LHCN-M2 (cell line): Measurements from ENCODE around the gene ARHGEF19. TPM values are rescaled to one million over a fixed set of nuclear protein-coding genes. Genes with fewer than 3 reads are reported as not detected.
A peak's percentile ranks its signal among the peaks of the same experiment; 100 is the strongest.
"Not testable (repeated sequence)": the region's sequence is repeated elsewhere in the genome, so short reads cannot be mapped to it uniquely, and the experiment has no call there.

Experiments
- DNase-seq: peaks from one replicate; pipeline ENCODE4 v3.0.0-alpha.2; 2012; ENCODE audit warnings: low read depth
- polyA plus RNA-seq: library from polyadenylated mRNA; unstranded; fragments of >200 nt; gene quantifications from one replicate; pipeline ENCODE4 v1.2.1, GENCODE V29; 2012; ENCODE audit warnings: missing spikeins
- total RNA-seq: library from RNA; depleted of rRNA; stranded (reverse); fragments of >200 nt; gene quantifications from 2 replicates; pipeline ENCODE4 v1.2.3, GENCODE V29; 2014; rRNA removed

ARHGEF19 gene
- 1.9 TPM in 2 replicates for total RNA-seq
- polyA plus RNA-seq = 2.1 TPM

DNA sequence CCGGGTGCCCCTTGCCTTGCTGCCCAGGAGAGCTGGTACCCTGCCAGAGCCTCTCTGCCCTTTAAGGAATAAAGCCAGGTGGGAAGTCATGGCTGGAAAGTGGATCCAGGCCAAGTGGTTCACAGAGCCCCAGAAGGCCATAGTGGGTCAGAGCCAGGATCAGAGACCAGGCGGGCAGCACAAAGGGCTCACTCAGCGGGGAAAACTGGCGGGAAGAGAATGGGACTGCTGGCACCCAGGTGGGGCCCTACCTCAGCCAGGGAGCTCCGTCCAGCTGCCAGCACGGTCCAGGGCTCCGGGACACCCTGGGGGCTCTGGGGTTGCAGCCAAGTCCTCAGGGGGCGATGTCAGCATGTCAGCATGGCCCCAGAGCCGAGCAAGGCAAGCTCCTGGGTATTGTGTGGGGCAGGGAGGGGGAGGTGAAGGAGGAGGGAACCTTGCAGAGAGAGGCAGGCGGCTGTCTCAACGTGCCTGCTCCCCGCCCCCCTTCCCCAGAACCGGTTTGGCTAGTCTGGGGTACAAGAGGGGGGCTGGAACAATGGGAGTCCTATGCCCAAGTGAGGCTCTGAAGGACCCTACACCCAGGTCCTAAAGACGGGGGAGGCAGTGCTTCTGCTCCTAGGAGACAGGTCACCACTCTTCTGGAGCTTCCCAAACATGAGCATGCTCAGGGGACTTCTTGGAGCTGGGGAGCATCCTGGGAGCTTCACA, at the start of gene ARHGEF19:
TSS of gene ARHGEF19 (minus strand) at position 402 of the 711 bp plus-strand sequence. CDS start 3,598 bp downstream, outside the sequence.
- DNase-seq = no peak

- DNase-seq = no peak
Observed at GRCh38 chr1:16262067-16262466, 49.6 kb upstream of the ARHGEF19 start.

DNA sequence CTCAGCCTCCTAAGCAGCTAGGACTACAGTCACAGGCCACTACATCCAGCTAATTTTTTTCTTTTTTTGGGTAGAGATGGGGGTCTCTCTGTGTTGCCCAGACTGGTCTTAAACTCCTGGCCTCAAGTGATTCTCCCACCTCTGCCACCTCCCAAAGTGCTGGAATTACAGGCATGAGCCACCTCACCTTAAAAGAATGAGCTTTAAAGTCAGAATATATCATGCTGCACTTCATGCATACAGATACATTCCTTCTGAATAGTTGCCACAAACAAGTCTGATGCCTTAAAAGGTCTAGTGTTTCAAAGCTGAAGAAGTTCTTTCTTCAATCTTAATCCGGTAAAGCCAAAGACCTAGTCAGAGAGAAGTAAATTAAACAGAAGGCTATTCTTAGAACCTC, 48.4 kb upstream of the ARHGEF19 start:
- no peak for DNase-seq

GRCh38 chr1:16258591-16259135, 46.2 kb upstream of the ARHGEF19 start:
- no peak for DNase-seq

GRCh38 chr1:16257968-16258367, 45.5 kb upstream of the ARHGEF19 start:
- no peak for DNase-seq

DNA sequence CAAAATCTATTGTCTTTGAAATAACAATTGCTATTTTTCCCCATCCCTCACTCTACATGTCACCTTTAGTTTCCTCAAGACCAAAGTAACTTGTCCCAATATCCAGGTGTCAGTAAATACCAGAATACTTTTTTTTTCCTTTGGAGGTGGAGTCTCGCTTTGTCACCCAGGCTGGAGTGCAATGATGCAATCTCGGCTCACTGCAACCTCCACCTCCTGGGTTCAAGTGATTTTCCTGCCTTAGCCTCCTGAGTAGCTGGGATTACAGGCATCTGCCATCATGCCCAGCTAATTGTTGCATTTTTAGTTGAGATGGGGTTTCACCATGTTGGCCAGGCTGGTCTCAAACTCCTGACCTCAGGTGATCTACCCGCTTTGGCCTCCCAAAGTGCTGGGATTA, 45.1 kb upstream of the ARHGEF19 start:
- DNase-seq = not testable (repeated sequence)

GRCh38 chr1:16256478-16256877, 44.0 kb upstream of the ARHGEF19 start:
- no peak for DNase-seq

DNA sequence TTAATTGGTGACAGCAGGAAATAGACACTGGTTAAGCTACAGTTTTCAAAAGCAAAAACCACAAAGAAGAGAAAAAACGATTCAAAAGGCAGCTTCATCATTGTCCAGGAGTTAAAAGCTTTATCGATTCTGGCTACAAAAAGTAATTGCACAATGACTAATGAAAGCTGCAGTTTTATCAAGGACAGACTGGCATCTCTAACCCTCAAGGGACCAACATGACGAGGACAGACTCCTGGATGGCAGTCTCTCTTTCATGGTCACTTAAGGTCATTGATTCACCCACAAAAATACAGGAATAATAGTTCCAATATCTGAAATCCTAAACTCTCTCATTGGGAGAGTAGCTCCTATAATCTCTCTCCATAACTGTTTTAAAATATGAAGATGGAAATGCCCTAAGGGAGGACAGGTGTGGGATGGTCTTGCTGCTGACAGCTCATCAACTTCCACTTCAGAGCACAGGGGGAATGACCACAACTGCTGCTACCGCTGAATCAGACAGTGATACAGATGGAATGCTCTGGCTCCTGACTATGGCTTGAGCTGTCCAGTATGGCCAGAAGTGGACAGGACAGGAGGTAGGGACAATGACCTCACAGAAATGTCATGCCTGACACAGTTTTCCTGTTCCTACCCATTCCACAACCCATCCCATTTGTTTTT, 41.9 kb upstream of the ARHGEF19 start:
- peak; percentile 85 for DNase-seq

GRCh38 chr1:16253332-16253922, 41.0 kb upstream of the ARHGEF19 start:
- no peak for DNase-seq

DNA sequence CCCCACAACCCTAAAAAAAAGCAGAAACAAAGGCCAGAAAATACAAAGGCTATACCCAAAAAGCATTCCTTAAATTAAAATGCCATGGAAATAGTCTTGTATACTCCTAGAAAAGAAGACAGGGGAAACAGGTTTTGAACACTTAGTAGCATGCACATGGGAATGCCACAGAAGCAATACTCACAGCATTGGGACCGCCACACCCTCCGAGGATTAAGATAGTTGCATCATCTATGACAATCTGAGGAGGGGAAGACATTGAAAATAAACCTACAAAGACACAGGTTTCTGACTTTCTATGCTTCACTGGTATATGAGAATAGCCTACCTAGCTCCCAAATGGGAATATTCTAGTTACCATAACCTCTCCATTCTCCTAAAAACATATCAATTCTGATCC, 40.5 kb upstream of the ARHGEF19 start:
- no peak for DNase-seq

GRCh38 chr1:16251381-16251780, 38.9 kb upstream of the ARHGEF19 start:
- no peak for DNase-seq

DNA sequence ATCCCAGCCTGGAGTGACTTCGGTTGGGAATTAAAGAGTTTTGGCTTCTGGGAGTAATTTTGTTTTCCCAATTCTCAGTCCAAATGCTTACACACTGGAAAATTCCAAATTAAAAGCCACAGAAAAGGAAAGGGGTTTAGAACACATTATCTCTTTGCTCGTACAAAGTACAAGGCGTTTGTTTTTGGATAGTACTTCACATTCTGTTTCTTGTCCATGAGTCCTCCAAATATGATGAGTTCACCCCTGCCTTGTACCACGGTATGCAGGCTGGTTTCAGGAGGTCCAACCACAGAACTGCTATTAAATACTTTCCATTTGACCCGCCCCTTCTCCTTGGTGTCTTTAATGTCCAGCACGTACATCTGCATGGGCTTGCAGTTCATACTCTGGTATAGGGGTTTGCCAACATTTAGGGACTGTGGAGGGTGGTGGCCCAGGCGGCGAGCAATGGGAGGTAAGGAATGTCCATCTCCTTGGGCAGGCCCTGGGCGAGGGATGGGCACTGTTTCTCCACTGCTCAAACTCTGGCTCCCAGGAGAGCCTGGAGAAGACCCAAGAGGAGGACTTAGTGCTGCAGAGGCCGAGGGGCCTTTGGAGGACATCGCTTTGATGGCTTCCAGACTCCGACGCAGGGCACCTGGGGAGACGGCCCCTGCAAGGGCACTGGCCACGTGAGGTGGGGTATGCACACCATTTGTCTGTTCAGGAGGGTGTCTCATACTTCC, 38.2 kb upstream of the ARHGEF19 start:
- DNase-seq = peak; percentile 66

DNA sequence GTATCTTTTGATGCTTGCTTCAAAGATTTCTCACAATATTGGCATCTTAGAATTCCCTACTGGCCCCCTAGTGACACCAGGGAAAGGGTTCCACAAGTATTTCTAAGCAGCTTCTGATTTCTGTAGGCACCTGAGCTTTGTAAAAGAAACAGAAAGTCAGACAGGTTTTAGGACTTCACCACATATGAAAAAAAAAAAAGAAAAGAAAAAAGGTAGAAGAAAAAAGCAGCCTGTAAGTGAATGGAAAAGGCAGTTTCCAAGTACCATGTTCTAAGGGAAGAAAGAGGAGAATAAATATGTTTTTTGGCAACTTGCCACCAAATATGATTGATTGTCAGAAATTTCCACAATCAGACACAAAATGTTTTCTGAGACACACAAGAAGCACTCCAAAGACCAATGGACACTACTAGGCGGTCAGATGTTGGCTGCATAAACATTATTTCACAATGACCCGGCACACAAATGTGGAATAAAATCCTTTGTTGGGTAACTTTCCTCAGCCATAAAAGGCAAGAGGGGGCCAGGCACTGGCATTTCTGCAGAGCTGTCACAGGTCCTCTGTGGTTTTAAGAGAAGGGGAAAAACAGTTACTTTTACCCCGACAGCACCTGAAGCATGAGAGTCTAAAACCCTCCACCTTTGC, 37.3 kb upstream of the ARHGEF19 start:
- peak; percentile 90 for DNase-seq

DNA sequence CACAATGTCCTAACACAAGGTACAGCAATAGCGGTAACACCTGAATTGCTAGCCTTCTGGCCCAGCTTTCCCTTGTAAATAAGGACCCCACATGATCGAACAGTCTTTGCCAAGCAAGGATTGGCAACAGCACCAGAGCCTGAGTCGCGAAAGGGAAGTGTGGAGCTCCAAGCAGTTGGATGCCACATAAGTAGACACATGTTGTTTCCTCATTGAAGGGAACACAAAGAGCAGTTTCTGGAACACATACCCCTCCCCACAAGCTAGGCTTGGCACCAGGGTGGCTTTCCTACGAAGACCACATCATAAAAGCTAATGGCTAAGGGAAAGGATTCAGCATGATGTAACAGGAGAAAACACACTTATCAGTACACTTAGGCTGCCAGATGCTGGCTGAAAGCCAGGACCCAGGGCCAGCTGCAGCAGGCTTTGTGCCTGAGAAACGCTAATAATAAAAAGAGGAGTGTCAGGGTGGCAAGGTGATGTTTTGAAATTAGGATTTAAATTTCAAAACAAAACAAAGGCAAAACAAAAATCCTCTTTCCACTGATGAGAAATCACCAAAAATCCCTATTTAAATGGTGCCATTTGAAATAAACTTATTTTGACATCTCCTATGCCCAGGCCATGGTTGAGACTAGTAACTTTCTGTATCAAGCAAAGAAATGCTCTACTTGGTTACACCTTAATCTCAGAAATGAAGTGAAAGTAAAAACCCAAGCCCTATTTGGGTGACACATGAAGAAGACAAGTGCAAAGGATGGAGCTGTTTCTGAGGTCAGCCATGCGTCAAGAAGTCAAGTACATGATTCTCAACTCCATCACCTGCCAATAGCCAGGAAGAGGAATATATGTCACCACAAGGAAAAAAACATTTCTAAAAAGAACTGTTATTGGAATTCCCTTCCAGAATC, 36.4 kb upstream of the ARHGEF19 start:
- DNase-seq = peak; percentile 91

DNA sequence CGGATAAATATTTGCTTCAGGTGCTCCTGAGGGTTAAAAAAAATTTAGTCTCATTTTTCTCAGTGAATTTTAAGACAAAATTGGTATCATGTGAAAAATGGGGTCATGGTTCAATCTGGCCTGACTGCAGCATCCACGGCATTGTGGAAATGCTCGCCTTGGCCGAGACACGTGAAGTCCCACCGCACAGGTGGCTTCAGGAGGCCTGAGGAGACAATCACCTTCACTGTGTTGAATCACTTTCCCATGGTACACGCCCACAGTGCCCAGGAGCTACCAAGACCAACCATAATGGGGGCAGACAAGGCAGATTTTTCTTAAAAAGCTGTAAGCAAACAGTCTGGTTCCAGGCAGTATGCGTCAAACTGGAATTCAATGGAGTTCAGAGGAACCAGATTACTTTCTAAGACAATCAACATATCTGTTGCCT, 35.6 kb upstream of the ARHGEF19 start:
- DNase-seq = no peak

GRCh38 chr1:16247441-16247840, 35.0 kb upstream of the ARHGEF19 start:
- no peak for DNase-seq

- DNase-seq = no peak
Observed at GRCh38 chr1:16246961-16247360, 34.5 kb upstream of the ARHGEF19 start.

GRCh38 chr1:16246239-16246638, 33.8 kb upstream of the ARHGEF19 start:
- not testable (repeated sequence) for DNase-seq

DNA sequence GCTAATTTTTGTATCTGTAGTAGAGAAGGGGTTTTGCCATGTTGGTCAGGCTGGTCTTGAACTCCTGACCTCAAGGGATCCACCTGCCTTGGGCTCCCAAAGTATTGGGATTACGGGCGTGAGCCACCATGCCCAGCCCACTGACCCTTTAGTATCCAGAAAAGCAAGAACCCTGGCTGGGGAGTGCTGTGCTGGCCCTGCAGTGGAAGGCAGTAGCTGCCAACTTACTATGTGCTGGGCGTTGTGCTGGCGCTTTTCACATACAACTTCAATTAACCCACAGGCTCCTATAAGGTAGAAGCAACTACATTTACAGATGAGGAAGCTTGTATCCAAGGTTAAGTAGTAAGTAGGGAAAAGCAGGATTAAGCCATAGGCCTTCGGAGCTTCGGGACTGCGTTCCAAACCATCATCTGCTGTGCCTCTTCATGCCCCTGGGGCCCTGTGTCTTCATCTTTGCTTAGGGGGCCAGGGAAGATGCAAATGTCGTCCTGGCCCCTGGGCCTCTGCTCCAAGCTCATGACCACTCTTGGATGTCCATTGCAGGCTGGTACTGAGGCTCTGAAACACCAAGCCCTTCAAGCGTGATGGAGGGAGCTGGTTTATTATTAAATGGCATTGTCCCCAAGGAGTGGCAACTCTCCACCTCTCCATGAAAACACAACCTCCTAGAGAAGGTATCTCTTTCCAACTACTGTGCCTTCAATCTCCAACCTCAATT, 33.2 kb upstream of the ARHGEF19 start:
- no peak for DNase-seq
